Measurements from ENCODE around the gene TMED4.

DNA sequence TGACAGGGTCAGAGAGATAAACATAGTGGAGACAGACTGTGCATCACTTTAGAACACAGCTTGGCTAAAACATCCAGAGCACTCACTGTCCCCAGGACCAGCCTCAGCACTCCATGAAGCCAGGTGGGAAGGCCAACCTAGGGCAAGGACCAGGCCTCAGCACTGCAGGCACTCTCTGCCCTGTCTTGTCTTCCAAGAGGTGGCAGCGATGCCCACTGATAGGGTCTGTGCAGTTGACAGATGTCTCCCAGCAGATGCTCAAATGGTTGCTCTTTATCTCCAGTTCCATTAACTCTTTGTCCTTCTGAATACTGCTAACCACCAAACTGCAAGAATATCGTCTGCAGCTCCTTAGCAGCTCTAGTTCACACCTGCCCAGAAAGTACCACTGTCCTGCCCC lies 17.4 kb downstream of the TMED4 start:
- TF ChIP-seq SUZ12 (IDR thresholded peaks at IDR 0.05; ENCODE audit: extremely low read depth, insufficient read depth, insufficient read length) (no peak), YY1 (IDR thresholded peaks at IDR 0.05; ENCODE audit: insufficient read depth, insufficient read length) (no peak)
